Hematopoietic multipotent progenitor cell treated with erythropoietin and hydrocortisone succinate and interleukin-3 and kit ligand, for 4 days (in vitro differentiated cells): ENCODE data around the gene KRTAP4-4.
"Not testable (repeated sequence)": the region's sequence is repeated elsewhere in the genome, so short reads cannot be mapped to it uniquely, and the experiment has no call there.

Source experiments
- DNase-seq: peaks from one replicate; pipeline ENCODE4 v3.0.0-alpha.2; 2015

The KRTAP4-4 gene

DNA sequence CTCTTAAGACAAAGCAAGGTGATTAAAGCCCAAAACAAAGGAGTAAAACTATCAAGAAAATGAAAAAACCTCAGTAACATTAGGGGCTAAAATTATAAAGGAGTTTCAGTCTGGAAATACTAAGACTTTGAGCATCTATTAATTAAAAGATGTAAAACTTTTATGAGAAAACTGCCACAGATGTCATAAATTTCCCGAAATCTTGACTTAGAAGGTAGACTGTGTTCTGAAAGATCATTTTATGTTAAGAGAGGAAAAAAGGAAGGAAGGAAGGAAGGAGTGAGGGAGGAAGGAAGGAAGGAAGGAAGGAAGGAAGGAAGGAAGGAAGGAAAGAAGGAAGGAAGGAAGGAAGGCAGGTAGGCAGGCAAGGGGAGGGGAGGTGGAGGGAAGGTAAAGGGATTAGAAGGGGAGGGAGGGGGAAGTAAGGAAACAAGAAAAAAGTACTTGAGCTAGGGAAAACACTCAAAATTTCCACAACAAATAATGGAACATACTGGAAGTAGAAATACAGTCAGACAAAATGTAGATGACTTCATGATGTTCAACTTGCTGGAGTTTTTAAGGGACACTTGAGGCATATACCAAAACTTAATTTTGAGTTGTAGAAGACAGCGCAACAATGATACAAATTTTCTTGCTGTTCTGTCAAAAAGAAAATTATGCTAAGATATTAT lies 12.9 kb downstream of the KRTAP4-4 start:
- DNase-seq: no peak

DNA sequence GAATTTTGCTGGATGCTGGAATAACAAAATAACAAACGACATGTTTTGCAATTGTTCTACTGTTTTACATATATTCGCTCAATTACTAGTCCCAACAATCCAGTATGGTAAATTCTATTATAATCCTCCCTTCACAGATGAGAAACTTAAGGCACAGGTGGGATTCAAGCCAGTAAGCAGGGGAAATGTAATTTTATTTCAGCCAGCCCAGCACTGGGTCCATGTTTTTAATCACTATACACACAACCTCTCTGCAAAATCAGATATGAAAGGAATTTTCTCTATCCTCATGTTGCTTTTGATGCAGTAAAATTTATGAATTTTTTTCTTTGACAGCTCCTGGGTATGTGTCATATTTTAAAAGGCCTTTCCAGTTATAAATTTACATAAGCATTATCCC lies 15.3 kb downstream of the KRTAP4-4 start:
- no peak for DNase-seq

- DNase-seq: no peak
Measured at GRCh38 chr17:41144846-41145245, 15.7 kb downstream of the KRTAP4-4 start.

DNA sequence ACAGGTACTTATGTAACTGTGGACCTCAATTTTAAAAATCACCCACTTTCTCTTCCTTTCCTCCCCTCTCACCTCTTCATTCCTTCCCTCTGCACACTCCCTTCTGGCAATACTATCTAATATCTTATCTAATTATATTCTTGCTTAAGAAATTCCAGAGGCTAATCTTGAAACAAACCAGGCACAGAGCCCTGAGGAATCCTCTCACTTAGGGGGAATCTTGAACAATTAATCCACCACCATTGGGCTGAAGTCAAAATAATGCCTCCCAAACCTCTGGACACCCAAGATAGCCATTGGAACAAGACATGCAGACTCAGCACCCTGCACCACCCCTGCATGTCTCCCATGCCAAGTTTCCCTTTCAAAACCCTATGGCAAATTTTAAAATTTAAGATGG lies 19.2 kb downstream of the KRTAP4-4 start:
- DNase-seq: no peak

DNA sequence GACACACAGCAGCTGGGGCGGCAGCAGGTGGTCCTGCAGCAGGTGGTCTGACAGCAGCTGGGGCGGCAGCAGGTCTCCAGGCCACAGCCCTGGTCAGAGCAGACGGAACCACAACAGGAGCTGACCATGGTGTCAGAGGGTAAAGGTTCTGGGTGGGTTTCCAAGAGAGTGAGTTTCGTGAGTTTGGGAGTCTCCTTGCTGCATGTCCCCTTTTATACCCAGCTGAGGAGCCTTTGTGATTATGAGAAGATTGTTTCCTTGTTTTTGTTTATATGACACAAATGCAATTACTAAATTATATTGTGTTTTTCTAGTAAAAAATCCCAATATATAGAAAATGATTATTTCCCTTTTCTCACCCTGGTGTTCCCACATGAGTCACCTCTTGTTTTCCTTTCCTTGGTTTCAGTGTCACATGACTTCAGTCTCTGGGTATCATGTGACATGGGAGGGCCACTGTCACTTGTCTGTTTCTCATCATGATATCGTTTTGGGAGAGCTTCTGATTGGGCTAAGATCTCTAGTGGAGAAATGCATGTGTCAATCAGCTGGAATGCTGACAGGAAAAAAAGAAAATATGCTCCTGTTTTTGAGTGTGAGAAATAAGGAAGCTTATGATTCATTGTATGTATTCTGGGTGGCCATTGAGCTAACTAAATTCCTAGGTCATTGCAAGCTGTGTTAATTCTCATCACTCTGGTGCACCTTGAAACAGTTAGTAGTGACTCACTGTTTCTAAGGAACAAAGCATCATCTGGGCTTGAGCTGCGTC lies 20.0 kb downstream of the KRTAP4-4 start, which contains the start of gene KRTAP4-6:
Gene KRTAP4-6, minus strand, starts transcription at position 185 of the 772 bp plus-strand sequence. Its CDS starts 57 bp downstream, at position 128.
- DNase-seq: no peak

GRCh38 chr17:41139865-41140264 lies 20.7 kb downstream of the KRTAP4-4 start:
- DNase-seq: not testable (repeated sequence)

GRCh38 chr17:41133880-41134735 lies 26.4 kb downstream of the KRTAP4-4 start:
- DNase-seq: no peak

DNA sequence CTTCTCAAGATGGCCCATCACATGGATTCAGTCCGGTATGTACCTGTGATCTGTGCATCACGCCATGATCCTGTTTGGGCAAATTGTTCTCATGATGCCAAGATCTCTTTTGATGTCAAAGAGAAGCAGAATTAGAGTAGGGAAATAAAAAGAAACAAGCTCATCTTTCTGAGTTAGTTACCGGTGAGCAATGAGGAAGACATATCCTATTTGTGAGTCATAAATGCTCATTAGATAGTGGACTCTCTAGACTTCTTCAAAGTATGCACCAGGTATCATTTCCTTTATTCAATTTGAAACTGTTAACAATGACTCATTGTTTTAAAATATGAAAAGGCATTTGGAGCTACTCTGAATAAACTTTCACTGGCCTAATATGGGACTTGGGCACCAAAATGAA lies 28.6 kb downstream of the KRTAP4-4 start:
- DNase-seq: no peak

- DNase-seq: no peak
Measured at GRCh38 chr17:41127371-41127770, 33.2 kb downstream of the KRTAP4-4 start.

DNA sequence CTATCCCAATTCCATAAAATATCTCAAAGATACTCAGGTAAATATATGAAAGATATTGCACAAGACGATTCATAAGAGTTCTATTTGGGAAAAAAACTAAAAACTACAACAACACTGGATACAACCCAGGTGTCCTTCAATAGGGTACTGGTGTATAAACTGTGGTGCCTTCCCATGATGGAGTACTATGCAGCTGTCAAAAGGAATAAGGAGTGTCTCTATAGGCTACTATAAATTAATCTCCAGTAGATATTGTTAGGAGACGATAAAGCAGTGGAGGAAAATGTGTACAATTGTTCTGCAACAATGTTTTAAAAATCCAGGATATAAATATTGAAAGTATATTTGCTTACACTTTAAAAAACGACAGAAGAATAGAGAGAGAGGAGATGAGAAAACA lies 34.1 kb downstream of the KRTAP4-4 start:
- DNase-seq: no peak

DNA sequence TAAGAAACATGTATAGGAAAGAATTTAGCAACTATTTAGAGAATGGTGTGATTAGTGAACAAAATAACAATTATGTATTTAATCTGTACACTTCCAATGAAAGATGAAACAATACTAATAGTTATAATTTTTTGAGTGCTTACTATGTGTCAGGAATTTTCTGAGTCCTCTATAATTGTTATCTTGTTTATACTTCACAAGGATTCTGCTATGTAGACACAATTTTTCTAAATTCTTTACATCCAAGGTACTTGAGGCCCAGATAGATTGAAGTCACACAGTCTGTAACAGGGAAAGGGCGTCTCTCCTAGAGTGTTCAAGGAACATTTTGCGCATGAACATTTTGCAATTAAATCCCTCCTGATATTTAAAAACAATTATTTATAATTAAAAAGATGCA lies 35.5 kb downstream of the KRTAP4-4 start:
- no peak for DNase-seq

DNA sequence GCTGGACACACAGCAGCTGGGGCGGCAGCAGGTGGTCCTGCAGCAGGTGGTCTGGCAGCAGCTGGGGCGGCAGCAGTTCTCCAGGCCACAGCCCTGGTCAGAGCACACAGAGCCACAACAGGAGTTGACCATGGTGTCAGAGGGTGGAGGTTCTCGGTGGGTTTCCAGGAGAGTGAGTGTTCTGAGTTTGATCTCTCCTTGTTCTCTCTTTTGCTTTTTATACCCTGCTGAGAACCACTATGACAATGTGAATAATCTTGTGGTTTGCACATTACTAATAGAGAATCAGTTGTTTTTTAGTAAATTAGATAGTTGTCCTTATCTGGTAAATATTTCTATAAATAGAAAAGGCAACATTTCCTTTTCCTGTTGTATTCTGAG lies 36.6 kb downstream of the KRTAP4-4 start, which contains the start of gene KRTAP4-12:
Gene KRTAP4-12, minus strand, starts transcription at position 192 of the 381 bp plus-strand sequence. Its CDS starts 60 bp downstream, at position 132.
- DNase-seq: not testable (repeated sequence)

DNA sequence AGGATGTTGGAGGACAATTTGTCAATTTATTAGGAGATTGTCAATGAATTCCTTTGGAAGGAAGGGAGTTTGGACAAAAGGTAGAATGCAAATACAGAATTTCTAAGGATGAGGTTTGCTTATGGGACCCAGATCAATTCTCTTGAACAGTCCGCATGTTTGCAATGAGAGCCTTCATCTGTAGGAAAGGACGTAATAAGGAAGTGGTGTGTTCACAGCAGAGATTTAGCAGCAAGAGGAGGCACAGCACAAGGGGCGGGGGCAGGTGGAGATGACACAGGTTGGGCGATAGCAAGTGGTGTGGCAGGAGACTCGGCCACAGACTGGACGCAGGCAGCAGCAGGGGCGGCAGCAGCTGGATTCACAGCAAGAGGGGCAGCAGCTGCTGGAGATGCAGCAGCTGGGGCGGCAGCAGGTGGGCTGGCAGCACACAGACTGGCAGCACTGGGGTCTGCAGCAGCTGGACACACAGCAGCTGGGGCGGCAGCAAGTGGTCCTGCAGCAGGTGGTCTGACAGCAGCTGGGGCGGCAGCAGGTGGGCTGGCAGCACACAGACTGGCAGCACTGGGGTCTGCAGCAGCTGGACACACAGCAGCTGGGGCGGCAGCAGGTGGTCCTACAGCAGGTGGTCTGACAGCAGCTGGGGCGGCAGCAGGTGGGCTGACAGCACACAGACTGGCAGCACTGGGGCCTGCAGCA lies 37.1 kb downstream of the KRTAP4-4 start:
- not testable (repeated sequence) for DNase-seq

DNA sequence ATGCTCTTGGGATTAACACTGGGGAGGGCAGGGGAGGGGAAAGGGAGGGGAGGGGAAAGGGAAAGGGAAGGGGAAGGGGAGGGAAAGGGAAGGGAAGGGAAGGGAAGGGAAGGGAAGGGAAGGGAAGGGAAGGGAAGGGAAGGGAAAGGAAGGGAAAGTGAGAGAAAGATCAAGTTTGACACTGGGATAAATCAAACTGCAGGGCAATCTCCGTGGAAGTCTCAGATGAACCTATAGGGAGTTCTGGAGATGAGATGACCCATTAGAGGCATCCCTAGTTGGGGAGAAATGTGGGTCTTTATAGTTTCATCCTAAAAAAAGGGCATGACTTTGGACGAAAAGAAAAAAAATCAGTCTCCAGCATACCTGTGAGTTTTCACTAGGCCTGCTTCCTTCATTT lies 38.8 kb downstream of the KRTAP4-4 start:
- no peak for DNase-seq

DNA sequence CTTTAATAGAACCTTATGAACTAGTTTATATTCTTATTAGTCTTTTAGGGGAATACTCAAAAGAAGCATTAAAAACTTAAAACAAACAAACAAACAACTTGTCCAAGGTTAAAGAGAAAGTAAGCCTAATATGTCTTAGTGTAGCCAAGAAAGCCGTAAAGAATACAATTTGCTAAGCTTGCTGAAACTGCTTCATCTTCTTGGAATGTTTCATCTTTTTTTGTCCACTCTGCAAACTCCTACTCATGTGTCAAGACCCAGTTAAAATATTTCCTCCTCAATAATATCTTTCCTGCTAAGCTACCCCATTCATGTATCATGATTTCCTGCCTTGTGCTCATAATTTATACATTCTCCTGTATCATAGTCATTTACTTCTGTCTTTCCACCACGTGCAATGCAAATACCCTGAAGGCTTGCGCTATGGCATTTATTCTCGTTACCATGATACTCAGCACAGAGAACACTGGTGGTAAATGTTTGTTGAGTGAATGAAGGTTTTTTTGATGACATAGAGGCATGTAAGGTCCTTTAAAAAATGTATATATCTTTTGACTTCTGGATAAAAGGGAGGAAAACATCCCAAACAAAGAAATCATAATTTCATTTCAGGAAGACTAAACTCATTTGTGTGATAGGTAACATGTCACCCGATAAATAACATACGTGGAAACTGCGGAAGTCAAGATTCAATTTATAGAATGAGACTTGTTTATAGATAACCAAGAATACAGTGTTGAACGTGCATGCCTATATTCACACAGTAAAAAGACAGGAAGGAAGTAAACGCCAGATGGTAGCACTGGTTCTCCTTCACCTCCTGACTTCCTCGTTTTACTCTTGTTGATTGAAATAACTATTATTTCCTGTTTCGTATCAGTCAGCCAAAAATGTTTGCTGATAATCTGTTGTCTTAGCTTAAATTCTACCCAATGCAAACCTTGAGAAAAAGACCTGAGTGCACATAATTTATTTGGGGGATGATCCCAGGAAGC lies 40.6 kb downstream of the KRTAP4-4 start:
- DNase-seq: peak; percentile 55

- no peak for DNase-seq
Measured at GRCh38 chr17:41118721-41119120, 41.8 kb downstream of the KRTAP4-4 start.

DNA sequence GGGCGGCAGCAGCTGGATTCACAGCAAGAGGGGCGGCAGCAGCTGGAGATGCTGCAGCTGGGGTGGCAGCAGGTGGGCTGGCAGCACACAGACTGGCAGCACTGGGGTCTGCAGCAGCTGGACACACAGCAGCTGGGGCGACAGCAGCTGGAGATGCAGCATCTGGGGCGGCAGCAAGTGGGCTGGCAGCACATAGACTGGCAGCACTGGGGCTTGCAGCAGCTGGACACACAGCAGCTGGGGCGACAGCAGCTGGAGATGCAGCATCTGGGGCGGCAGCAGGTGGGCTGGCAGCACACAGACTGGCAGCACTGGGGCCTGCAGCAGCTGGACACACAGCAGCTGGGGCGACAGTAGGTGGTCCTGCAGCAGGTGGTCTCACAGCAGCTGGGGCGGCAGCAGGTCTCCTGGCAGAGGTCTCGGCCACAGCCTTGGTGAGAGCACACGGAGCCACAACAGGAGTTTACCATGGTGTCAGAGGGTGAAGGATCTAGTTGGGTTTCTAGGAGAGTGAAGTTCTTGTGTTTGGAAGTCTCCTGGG lies 42.6 kb downstream of the KRTAP4-4 start, which contains the start of gene KRTAP4-11:
Gene KRTAP4-11, minus strand, starts transcription at position 528 of the 541 bp plus-strand sequence. Its CDS starts 58 bp downstream, at position 470.
- not testable (repeated sequence) for DNase-seq

DNA sequence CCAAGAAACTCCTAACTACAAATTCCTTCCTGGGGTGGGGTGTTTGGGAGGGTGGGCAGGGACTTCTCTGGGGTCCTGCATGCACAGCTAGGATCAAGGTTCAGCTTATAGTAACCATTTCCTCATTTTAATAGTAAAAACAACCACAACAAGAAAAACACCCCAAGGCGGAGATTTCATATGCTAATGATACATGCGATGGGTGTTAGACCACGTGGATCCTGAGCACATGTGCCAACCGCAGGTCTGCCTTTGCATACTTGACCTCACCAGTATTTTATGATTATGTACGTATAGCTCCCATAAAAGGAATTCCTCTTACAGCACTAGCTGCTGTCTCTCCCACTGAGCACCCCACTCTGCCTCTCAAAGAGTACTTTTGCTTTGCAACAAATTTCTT lies 44.3 kb downstream of the KRTAP4-4 start:
- DNase-seq: peak; percentile 18

GRCh38 chr17:41111151-41111885 lies 49.2 kb downstream of the KRTAP4-4 start:
- no peak for DNase-seq
